Colonic mucosa (tissue), 4 donors: ENCODE measurements around the gene MST1. TPM values are rescaled to one million over a fixed set of nuclear protein-coding genes. Genes with fewer than 3 reads are reported as not detected.
A peak's percentile ranks its signal among the peaks of the same experiment; 100 is the strongest.

Experiments used
- DNase-seq: peaks from one replicate; pipeline ENCODE4 v3.0.0-alpha.2; 2020
- H3K27ac ChIP-seq: fragments of 200-600 bp; one replicate; pipeline ENCODE4 v1.8.0; 2021
- H3K27me3 ChIP-seq: fragments of 200-600 bp; one replicate; pipeline ENCODE4 v1.8.0; 2021
- H3K36me3 ChIP-seq: fragments of 200-600 bp; one replicate; pipeline ENCODE4 v1.8.0; 2021
- H3K4me1 ChIP-seq: fragments of 200-600 bp; one replicate; pipeline ENCODE4 v1.8.0; 2021; ENCODE audit warnings: mild to moderate bottlenecking
- H3K4me3 ChIP-seq: fragments of 200-600 bp; one replicate; pipeline ENCODE4 v1.8.0; 2021
- H3K9ac ChIP-seq, 2 donors: one replicate each; pipeline ENCODE4 v1.7.0; 2013; ENCODE audit warnings: control low read depth in 2 of 2, low read depth in 2 of 2, low read length in 2 of 2
- H3K9me3 ChIP-seq: fragments of 200-600 bp; one replicate; pipeline ENCODE4 v1.8.0; 2021
- intact Hi-C: fragments of 100-400 bp; cut with DNase I; formaldehyde crosslinking; loops from one replicate; pipeline ENCODE4 v1.14.1; 2022
- total RNA-seq, 2 donors: library from RNA; stranded (reverse); fragmentation: NEBNext Ultra II Directional in 1 of 2; extraction: Animal tissue kit (Norgen Biotek cat#: 25700) in 1 of 2; gene quantifications; one replicate each; pipeline ENCODE4 v1.2.1, GENCODE V29; 2021
- TF ChIP-seq, protein P1 (sequence below): fragments of 200-600 bp; IDR thresholded peaks from one replicate; pipeline ENCODE4 v1.8.0; 2022; ENCODE audit warnings: antibody characterized with exemption, mild to moderate bottlenecking
- donor health status: healthy.
- donor health status: DM: no; HTN: no; CAD: no.
- donor health status: DM: no; HTN: no; CAD: no.

MST1 gene
- total RNA-seq: 10 to 100 TPM; 27.7 to 49.9 TPM

DNA sequence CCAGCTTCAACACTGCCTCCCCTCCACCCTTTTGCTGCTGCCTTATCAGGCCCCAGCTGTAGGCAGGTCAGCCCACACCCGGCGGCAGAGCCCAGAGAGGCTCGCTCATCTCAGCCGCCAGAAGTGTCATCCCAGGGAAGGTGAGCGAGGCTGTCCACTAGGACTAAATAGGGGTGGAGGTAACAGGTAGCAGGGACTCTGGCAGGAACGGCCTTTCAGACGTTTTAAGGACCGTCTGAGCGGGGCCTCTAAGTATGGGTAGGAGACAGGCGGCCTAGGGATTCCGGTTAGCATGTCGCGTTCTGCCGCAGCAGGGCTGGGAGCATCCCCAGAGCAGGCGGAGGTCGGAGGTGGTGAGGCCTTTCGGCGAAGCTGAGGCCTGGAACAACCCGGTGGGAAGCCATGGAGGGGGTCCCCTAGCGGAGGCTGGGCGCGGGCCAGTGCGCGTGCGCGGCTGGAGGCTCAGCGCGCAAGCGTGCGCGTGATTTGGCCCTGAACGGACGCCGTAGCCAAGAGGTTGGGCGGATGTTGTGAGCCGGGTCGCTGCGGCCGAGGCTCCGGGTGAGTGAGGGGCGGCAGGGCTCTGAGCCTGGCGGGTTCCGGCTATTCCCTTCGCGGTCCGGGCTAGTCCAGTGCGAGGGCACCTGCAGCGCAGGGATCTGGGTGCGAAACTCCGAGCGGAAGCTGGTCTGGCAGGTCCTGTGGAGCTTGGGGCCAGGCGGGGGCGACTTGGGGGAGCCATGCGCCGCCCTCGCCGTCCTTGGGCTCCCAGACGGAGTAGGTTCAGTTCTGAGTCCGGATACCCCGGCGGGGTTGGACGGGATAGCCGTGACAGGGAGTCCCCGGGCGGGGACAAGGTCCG lies at the start of gene MST1, which contains the start of gene RNF123:
Gene MST1 (minus strand): TSS at position 429 of the 862 bp plus-strand sequence. CDS start 783 bp downstream, outside the sequence.
Gene RNF123 (plus strand): TSS at position 512 of the 862 bp plus-strand sequence. CDS start 1,609 bp downstream, outside the sequence.
- H3K27ac ChIP-seq: peak within 1 kb of the TSS; percentile 31
- no peaks in the 10 kb centered on the region for H3K27me3 ChIP-seq
- peaks cover 6% of the 10 kb centered on the region for H3K4me1 ChIP-seq
- peak within 1 kb of the TSS; percentile 81 to 95 for H3K9ac ChIP-seq
- no peaks in the 10 kb centered on the region for H3K36me3 ChIP-seq
- H3K9me3 ChIP-seq: no peaks in the 10 kb centered on the region
- TF ChIP-seq, protein P1, sequence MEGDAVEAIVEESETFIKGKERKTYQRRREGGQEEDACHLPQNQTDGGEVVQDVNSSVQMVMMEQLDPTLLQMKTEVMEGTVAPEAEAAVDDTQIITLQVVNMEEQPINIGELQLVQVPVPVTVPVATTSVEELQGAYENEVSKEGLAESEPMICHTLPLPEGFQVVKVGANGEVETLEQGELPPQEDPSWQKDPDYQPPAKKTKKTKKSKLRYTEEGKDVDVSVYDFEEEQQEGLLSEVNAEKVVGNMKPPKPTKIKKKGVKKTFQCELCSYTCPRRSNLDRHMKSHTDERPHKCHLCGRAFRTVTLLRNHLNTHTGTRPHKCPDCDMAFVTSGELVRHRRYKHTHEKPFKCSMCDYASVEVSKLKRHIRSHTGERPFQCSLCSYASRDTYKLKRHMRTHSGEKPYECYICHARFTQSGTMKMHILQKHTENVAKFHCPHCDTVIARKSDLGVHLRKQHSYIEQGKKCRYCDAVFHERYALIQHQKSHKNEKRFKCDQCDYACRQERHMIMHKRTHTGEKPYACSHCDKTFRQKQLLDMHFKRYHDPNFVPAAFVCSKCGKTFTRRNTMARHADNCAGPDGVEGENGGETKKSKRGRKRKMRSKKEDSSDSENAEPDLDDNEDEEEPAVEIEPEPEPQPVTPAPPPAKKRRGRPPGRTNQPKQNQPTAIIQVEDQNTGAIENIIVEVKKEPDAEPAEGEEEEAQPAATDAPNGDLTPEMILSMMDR: peak; percentile 21
- H3K4me3 ChIP-seq: peak within 1 kb of the TSS; percentile 100
- peak; percentile 90 for DNase-seq
- intact Hi-C loops: no loop called here

DNA sequence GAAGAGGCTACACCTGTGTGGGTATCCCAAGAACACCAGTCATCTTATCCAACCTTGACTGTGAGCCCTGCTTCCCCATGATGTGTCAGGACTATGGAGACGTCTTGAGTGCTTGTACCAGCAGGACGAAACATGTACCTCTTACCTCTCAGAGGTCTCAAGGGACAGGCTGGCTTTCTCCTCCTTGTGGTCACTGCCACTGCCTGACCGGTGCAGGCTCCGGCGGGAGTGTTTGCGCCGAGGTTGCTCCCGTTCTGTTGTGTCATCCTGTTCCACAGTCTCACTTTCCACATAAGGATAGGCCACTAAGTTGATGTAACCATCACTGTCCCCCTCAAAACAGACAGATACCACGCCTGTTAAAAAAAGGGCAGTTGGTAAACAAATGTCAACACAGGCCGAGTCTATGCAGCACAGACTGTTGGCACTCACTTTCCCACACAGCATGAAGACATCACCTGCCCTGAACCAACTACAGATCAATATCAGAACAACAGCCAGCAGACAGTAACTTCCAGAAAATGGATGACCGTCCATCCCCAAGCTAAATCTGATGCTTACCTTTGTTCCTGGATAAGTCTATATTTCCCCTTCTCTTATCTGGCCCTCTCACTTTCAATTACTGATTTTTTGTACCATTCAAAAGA lies 48.9 kb upstream of the MST1 start:
- no peak for DNase-seq
- TF ChIP-seq, protein P1: no peak
- Histone ChIP-seq H3K27me3 (no peaks in the 10 kb centered on the region), H3K27ac (no peak overlapping the region), H3K4me1 (no peaks in the 10 kb centered on the region), H3K36me3 (no peaks in the 10 kb centered on the region), H3K9me3 (no peaks in the 10 kb centered on the region), H3K9ac (no peak overlapping the region), H3K4me3 (no peak overlapping the region)
- intact Hi-C loops: no loop called here

DNA sequence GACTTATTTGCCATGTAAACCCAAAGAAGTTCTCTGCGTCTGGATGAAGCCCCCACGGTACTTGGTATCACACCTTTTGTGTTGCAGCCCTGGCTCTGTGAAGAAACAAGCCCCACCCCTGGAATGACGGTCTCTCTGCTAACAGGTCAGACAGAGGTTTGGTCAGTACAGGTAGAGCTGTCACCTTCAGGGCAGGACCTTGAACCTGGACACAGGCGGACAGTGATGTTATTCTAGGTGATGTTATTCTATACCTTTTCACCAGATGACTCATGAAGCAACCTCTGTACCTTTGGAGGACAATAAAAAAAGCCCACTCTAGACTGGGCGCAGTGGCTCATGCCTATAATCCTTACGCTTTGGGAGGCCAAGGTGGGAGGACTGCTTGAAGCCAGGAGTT lies 45.5 kb upstream of the MST1 start:
- no peak for DNase-seq
- peaks cover 7% of the 10 kb centered on the region for H3K36me3 ChIP-seq
- no peak overlapping the region for H3K27ac ChIP-seq
- TF ChIP-seq, protein P1: no peak
- no peak overlapping the region for H3K9ac ChIP-seq
- intact Hi-C loops: no loop called here
- H3K4me1 ChIP-seq: no peaks in the 10 kb centered on the region
- no peaks in the 10 kb centered on the region for H3K9me3 ChIP-seq
- H3K4me3 ChIP-seq: no peak overlapping the region
- H3K27me3 ChIP-seq: no peaks in the 10 kb centered on the region

DNA sequence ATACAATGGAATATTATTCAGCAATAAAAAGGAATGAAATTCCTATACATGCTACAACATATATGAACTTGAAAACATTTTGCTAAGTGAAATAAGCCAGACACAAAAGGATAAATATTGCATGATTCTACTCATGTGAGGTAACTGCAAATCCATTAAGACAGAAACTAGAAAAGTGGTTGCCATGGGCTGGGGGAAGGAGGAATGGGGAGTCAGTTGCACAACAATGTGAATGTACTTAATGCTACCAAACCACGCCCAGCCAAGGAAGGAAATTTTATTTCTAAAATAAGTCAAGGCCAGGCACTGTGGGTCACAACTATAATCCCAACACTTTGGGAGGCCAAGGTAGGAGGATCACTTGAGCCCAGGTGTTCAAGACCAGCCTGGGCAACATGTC lies 44.3 kb upstream of the MST1 start:
- intact Hi-C loops: no loop called here
- DNase-seq: no peak
- no peak overlapping the region for H3K27ac ChIP-seq
- H3K4me1 ChIP-seq: no peaks in the 10 kb centered on the region
- H3K36me3 ChIP-seq: peaks cover 7% of the 10 kb centered on the region
- H3K27me3 ChIP-seq: no peaks in the 10 kb centered on the region
- H3K4me3 ChIP-seq: no peak overlapping the region
- H3K9ac ChIP-seq: no peak overlapping the region
- H3K9me3 ChIP-seq: no peaks in the 10 kb centered on the region
- TF ChIP-seq, protein P1: no peak

DNA sequence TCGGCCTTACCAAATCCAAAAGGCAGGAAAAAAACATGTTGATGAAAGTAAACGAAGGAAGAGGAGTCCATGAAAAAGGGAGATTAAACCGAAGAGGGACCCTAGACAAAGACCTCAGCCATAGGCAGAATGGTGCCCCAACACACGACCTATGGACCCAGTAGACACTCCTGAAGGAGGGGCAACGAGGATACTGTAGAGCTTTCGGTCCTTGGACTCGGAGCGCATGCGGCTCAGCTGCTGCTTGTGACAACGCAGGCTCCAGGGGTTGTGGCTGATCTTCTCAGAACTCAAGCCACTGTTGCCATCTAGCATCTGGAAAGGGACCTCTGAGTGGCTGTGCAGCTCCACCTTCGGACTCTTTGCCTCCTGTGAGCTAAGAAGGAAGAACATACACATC lies 43.3 kb upstream of the MST1 start:
- DNase-seq: no peak
- no peak overlapping the region for H3K27ac ChIP-seq
- intact Hi-C loops: no loop called here
- TF ChIP-seq, protein P1: no peak
- H3K9ac ChIP-seq: no peak overlapping the region
- H3K4me1 ChIP-seq: no peaks in the 10 kb centered on the region
- peaks cover 8% of the 10 kb centered on the region for H3K36me3 ChIP-seq
- no peaks in the 10 kb centered on the region for H3K9me3 ChIP-seq
- H3K4me3 ChIP-seq: no peak overlapping the region
- H3K27me3 ChIP-seq: no peaks in the 10 kb centered on the region
